BE2C (cell line): ENCODE data around the gene BRIP1.
"Not testable (repeated sequence)": the region's sequence is repeated elsewhere in the genome, so short reads cannot be mapped to it uniquely, and the experiment has no call there.

Source experiments
- DNase-seq: peaks from one replicate; pipeline ENCODE4 v3.0.0-alpha.2; 2020
- H3K27me3 ChIP-seq: fragments of 250-450 bp; sonication (Bioruptor Pico); 2 replicates; pipeline ENCODE4 v1.5.1; 2020; ENCODE audit warnings: mild to moderate bottlenecking
- H3K36me3 ChIP-seq: fragments of 250-450 bp; sonication (Bioruptor Pico); 2 replicates; pipeline ENCODE4 v1.5.1; 2020; ENCODE audit warnings: mild to moderate bottlenecking
- H3K4me1 ChIP-seq: fragments of 250-450 bp; sonication (Bioruptor Pico); 2 replicates; pipeline ENCODE4 v1.5.1; 2020
- H3K4me3 ChIP-seq: 2 replicates; pipeline ENCODE4 v1.5.1; 2011; ENCODE audit warnings: low read depth, low read length
- H3K9me3 ChIP-seq: fragments of 250-450 bp; sonication (Bioruptor Pico); 2 replicates; pipeline ENCODE4 v1.5.1; 2020
- TF ChIP-seq, protein P1 (sequence below): IDR thresholded peaks from 2 replicates; pipeline ENCODE4 v1.5.1; 2012; ENCODE audit warnings: mild to moderate bottlenecking, low read depth, low read length

Gene BRIP1

GRCh38 chr17:61686113-61686512 lies 177.2 kb downstream of the BRIP1 start:
- TF ChIP-seq, protein P1, sequence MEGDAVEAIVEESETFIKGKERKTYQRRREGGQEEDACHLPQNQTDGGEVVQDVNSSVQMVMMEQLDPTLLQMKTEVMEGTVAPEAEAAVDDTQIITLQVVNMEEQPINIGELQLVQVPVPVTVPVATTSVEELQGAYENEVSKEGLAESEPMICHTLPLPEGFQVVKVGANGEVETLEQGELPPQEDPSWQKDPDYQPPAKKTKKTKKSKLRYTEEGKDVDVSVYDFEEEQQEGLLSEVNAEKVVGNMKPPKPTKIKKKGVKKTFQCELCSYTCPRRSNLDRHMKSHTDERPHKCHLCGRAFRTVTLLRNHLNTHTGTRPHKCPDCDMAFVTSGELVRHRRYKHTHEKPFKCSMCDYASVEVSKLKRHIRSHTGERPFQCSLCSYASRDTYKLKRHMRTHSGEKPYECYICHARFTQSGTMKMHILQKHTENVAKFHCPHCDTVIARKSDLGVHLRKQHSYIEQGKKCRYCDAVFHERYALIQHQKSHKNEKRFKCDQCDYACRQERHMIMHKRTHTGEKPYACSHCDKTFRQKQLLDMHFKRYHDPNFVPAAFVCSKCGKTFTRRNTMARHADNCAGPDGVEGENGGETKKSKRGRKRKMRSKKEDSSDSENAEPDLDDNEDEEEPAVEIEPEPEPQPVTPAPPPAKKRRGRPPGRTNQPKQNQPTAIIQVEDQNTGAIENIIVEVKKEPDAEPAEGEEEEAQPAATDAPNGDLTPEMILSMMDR, result no peak
- no peak for DNase-seq
- Histone ChIP-seq H3K4me1 (no peaks in the 10 kb centered on the region), H3K9me3 (no peaks in the 10 kb centered on the region), H3K27me3 (no peaks in the 10 kb centered on the region), H3K36me3 (no peaks in the 10 kb centered on the region; the same call in 1 of the 2 replicates), H3K4me3 (no peak overlapping the region)

- Histone ChIP-seq H3K4me1 (no peaks in the 10 kb centered on the region), H3K4me3 (no peak overlapping the region), H3K36me3 (no peaks in the 10 kb centered on the region; the same call in 1 of the 2 replicates), H3K27me3 (no peaks in the 10 kb centered on the region), H3K9me3 (no peaks in the 10 kb centered on the region)
- TF ChIP-seq, protein P1, result no peak
- no peak for DNase-seq
Observed at GRCh38 chr17:61684818-61685217, 178.5 kb downstream of the BRIP1 start.

- DNase-seq, result no peak
- no peaks in the 10 kb centered on the region for H3K27me3 ChIP-seq
- no peak overlapping the region for H3K4me3 ChIP-seq
- no peaks in the 10 kb centered on the region for H3K36me3 ChIP-seq
- no peaks in the 10 kb centered on the region for H3K9me3 ChIP-seq
- no peaks in the 10 kb centered on the region for H3K4me1 ChIP-seq
- TF ChIP-seq, protein P1, result no peak
Observed at GRCh38 chr17:61684172-61684571, 179.2 kb downstream of the BRIP1 start.

DNA sequence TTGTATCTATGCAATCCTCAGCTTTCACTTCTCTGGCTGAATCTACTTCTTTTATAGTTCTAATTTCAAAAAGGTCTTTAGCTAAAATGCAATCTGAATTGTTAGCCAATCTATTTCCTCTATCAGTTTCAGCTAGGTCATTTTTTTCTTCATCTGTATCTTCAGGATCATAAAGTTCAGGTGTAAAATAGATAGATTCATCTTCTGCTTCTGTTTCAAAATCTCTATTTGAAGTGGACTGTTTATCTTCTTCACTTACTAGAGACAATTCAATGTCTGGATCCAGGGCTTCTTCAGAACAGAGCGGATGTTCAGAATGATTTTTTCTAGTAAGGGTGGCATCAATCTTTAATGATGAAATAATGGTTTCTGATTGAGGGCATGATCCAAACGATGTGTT lies 179.9 kb downstream of the BRIP1 start:
- DNase-seq, result no peak
- H3K36me3 ChIP-seq, result no peaks in the 10 kb centered on the region
- no peaks in the 10 kb centered on the region for H3K4me1 ChIP-seq
- H3K9me3 ChIP-seq, result no peaks in the 10 kb centered on the region
- H3K27me3 ChIP-seq, result no peaks in the 10 kb centered on the region
- no peak overlapping the region for H3K4me3 ChIP-seq
- TF ChIP-seq, protein P1, result no peak

GRCh38 chr17:61680921-61681320 lies 182.4 kb downstream of the BRIP1 start:
- H3K27me3 ChIP-seq, result no peaks in the 10 kb centered on the region
- H3K36me3 ChIP-seq, result no peaks in the 10 kb centered on the region
- no peaks in the 10 kb centered on the region for H3K4me1 ChIP-seq
- no peaks in the 10 kb centered on the region for H3K9me3 ChIP-seq
- DNase-seq, result no peak
- TF ChIP-seq, protein P1, result no peak
- no peak overlapping the region for H3K4me3 ChIP-seq

DNA sequence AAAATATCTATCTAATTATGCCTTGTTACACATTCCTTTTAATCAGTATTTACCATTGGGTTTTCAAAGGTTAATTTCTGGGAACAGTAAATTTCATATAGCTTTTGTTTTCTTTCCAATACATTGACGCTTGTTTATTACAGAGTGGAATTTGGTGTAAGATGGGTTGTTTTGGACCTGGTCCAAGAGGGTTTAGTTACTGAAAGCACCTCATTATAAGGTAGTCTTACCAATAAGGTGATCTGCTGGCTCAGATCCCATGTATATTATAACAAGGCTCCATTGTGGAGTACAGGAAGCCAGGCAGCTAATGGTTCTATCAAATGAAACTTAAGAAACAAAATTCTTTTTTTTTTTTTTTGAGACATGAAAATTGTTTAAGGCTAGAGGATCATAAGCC lies 185.0 kb downstream of the BRIP1 start:
- H3K36me3 ChIP-seq, result no peaks in the 10 kb centered on the region
- no peaks in the 10 kb centered on the region for H3K27me3 ChIP-seq
- DNase-seq, result no peak
- H3K4me1 ChIP-seq, result no peaks in the 10 kb centered on the region
- TF ChIP-seq, protein P1, result no peak
- H3K4me3 ChIP-seq, result no peak overlapping the region
- no peaks in the 10 kb centered on the region for H3K9me3 ChIP-seq

GRCh38 chr17:61677150-61677811 lies 186.0 kb downstream of the BRIP1 start:
- H3K4me3 ChIP-seq, H3K27me3 ChIP-seq, H3K4me1 ChIP-seq, H3K36me3 ChIP-seq, H3K9me3 ChIP-seq, DNase-seq: not testable (repeated sequence)

- not testable (repeated sequence) for H3K27me3 ChIP-seq, H3K4me3 ChIP-seq, H3K36me3 ChIP-seq, H3K4me1 ChIP-seq, DNase-seq, H3K9me3 ChIP-seq
Observed at GRCh38 chr17:61676522-61676921, 186.8 kb downstream of the BRIP1 start.

DNA sequence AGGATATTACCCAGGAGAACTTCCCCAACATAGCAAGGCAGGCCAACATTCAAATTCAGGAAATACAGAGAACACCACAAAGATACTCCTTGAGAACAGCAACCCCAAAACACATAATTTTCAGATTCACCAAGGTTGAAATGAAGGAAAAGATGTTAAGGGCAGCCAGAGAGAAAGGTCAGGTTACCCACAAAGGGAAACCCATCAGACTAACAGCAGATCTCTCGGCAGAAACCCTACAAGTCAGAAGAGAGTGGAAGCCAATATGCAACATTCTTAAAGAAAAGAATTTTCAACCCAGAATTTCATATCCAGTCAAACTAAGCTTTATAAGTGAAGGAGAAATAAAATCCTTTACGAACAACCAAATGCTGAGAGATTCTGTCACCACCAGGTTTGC lies 188.7 kb downstream of the BRIP1 start:
- not testable (repeated sequence) for H3K4me1 ChIP-seq, H3K27me3 ChIP-seq, H3K4me3 ChIP-seq, H3K9me3 ChIP-seq, DNase-seq, H3K36me3 ChIP-seq
